Femur (tissue), 1 donor: Measurements from ENCODE around the gene ASF1A.

Experiments used
- DNase-seq: peaks from one replicate; pipeline ENCODE4 v3.0.0-alpha.2; 2017

ASF1A gene

DNA sequence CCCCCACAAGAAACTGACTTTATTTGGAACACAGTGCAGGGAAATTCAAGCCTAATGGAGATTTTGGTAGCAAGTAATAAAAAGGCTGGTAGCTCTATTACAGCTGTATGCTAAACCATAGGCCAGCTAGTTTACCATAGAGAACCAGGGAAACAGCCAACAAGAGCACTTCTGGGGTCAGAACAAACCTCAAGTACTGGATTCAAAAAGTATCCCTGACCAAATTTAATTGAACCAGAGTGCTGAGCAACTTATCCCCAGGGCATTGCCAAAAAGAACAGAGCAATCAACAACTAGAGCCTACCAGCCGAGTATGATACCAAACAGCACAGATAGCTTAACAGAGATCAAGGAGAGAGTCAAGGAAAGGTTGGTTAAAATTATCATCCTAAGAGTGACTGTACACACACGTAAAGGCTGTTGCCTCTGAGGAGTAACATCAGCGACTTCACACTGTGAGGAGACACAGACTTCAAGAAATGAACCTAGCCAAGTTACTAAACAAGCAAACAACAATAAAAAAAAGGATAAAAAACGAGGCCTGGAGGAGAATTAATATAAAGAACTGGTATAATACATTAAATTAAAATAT is 11.5 kb upstream of the ASF1A start:
- no peak for DNase-seq

DNA sequence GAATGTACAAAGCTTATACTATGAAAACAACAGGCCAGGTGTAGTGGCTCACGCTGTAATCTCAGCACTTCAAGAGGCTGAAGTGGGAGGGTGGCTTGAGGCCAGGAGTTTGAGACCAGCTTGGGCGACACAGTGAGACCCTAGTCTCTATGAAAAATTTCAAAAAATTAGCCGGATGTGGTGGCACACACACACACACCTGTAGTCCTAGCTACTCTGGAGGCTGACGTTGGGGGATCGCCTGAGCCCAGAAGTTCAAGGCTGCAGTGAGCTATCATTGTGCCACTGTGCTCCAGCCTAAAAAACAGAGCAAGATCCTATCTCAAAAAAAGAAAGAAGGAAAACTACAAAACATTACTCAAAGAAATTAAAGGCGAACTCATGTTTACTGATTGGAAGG is 7.3 kb upstream of the ASF1A start:
- no peak for DNase-seq

DNA sequence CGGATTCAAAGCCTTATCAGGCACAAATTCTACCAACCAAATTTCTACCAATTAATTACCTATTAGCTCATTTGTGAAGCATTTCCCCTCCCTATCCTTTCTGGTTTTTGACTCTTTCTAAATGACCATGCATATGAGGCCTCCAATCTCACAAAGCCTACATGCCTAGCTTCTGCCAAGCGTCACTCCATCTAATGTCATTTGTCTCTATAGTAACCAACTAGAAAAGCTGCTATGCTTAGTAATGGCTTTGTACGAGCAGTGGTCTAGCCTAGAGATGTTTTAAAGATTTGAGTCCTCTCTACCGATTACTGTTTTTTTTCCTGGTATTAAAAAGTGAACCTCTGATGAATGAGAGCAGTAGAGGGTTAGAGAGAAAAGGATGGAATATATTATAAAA is 4.8 kb upstream of the ASF1A start:
- DNase-seq, result no peak

DNA sequence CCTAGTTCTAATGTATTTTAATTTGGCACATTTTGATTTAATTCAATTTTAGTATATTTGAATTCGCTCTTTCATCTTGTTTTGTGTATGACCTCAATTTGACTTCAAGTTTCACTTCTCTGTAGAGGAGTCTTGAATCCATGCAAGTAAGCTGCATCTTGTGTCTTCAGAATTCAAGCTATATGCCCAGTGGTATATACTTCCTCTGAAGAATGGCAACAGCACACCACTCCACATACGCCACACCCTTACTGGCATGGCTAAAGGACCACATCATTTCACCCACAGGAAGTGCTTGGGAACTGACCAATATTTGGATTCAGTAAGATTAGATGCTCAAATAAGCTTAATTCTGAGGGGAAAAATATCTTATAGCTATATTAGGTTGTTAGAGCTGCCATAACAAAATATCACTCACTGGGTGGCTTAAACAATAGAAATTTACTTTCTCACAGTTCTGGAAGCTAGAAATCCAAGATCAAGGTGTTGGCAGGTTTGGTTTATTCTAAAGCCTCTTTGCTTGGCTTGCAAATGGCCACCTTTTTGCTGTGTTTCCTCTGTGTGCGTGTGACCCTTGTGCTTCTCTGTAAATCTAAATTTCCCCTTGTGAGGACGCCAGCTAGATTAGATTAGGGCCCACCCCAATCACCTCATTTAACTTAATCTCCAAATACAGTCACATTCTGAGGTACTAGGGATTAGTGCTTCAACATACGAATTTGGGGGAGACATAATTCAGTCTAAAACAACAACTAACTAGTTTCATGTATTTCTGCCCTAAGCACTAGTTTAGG is 2.8 kb upstream of the ASF1A start:
- DNase-seq, result no peak

DNA sequence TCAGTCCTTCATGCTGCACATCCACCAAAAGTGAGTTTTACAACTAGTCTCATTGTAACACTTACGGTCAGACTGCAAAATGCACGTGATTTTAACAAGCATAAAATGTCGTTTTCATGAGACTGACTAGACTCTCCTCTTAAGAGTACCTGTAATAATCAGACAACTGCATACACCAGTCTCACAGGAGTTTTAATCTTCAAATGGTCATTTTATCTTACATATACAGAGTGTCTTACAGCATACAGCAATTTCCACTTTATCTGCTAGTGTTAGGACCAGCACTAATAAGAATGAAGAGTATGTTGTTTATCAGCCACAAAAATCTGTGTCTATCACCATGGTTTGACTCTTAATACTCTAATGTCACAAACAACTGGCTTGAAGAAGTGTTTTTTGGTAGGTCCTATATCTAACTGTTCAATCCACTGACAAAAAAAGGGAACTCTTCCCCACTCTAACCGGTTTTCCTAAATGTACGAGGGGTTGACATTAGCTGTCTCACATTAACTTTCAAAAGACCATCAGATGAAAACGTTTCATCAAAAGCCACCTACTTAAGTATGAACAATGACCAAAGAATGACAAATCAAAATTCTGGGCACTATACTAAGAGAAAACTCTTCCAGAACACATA is 1.5 kb upstream of the ASF1A start:
- no peak for DNase-seq

DNA sequence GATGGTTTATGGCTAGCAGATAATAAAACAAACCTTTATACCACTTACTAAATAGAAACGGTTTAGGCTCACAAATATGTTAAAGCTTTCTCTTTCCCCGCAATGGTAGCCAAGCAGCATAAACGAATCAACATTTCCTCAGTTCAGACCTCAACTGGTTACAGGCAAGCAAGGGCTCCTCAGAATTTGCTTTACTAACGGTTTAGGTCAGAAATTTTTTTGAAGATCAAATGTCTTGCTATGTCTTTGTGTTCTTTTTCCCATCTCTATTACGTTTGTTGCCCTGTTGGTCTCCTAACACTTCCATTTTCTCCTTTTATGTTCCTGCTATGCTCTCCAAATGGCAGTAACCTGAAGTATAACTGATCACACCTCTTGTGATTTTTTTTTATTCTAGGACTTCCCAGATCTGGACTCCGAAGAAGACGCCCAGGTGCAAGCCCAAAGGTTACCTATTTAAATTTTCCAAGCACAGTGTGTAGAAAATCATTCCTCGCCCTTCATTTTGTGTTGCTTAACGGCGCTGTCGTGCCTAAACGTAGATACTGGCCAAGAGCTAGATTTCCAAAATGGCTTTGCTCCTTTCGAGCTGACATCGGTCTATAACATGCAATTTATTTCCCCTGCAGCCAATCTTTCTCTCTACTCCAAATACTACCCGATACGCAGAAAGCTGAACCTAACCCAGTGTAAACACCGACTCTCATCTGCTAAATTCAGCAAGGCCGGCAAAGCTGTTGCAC is 717 bp upstream of the ASF1A start:
- peak; percentile 73 for DNase-seq

DNA sequence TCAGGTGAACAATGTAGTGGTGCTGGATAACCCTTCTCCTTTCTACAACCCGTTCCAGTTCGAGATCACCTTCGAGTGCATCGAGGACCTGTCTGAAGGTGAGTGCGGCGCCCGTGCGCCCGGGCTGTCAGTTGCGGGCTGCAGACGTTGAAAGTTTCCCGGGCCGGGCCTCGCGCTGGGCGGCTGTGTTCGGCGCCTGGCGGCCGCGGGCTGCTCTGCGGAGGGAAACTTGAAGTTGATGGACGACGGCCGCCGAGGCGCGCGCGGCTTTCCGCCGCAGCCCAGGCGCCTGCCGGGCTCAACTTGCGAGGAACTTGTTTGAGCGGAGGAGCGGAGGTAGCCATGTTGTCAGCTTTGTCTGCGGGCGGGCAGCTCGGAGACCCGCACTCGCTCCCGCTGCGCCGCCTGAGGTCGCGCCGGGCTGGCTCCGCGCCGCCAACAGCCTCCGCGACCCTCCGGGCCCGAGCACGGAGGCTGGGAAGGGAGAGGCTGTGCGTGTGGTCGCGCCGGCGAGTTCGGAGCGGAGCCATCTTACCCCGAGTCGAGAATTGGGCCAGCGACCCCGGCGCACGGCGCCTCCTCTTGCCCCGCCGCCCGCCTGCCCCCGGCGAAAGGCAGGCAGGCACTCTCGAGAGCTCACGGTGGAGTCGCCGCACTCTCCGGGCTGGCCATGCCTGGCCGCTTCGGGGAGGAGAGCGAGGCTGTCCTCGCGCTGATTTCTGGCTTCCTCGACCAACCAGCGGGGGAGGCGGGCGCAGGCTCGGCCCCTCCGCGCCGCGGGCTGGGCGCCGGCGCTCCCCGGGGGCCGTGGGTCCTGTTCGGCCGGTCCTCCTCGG is 691 bp downstream of the ASF1A start:
- peak; percentile 75 for DNase-seq

DNA sequence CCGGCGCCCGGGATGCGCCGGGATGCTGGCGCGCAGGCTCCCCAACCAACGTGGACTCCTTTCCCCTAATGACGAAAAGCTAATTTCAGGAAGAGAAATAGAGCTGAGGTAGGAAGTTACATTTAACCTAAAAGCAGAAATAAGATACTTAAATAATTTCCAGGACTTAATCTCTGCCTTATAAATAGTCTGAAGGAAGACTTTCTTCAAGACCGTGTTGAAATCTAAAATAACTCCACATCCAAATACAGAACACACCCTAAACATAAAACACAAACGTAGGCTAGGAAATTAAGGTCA is 1.3 kb downstream of the ASF1A start:
- no peak for DNase-seq

DNA sequence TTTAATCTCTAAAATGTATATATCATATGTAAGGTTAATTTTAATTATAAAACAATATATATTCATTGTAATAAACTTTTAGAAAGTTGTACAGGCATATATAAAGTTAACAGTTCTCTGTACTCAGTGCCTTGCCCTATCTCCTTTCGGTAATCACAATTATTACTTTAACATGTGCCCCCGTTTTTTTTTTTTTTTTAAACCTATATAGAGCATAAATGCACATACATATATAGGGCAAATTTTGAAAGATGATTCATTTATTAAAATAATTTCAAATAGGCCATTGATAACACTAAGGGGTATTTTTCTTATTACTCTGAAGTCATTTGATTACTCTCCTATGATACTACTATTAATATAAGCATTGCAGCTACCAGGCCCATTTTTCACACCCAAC is 1.9 kb downstream of the ASF1A start:
- DNase-seq, result no peak

DNA sequence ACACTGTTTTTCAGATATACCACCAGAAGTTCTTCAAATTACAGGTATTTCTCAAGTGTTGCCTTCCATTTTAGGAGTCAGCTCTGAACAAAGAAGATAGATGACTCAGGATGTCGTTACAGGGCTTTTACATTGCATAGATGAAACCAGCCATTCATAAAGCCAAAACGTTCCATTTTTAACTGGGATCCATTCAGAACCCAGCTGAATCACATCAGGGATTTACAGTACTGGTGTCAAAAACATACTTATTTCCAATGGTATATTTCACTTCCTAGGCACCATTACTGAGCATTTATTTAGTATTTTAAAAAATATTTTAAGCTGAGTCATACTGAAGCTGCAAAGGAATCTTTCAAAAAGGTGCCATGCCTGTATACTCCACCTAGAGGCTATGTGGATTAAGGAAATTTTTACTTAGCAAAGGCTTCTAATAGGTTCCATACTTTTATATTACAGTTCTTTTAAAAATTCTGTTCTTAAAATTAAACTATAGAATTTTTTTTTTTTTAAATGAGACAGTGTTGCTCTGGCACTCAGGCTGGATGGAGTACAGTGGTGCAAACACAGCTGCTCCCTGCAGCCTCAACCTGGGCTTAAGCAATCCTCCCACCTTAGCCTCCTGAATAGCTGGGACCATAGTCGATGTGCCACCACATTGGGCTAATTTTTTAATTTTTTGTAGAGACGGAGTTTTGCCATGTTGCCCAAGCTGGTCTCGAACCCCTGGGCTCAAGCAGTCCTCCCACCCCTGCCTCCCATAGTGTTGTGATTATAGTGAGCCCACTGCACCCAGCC is 2.6 kb downstream of the ASF1A start:
- no peak for DNase-seq

DNA sequence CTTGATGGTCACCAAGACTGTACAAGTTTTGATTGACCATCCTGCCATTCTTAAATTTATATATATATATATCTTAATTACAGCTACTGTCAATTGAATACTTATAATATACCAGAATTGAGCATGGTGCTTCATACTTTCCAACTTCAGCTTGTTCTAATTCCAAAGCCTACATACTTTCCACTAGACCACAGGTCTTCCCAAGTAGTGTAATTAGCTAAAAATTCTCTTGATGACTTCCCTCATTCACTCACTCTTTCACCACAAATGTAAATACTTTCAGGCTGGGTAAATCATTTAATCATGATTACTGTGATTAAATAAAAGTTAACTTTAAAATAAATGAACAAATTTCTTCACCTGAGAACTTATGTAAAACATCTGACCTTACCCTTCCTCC is 3.4 kb downstream of the ASF1A start:
- DNase-seq, result no peak

DNA sequence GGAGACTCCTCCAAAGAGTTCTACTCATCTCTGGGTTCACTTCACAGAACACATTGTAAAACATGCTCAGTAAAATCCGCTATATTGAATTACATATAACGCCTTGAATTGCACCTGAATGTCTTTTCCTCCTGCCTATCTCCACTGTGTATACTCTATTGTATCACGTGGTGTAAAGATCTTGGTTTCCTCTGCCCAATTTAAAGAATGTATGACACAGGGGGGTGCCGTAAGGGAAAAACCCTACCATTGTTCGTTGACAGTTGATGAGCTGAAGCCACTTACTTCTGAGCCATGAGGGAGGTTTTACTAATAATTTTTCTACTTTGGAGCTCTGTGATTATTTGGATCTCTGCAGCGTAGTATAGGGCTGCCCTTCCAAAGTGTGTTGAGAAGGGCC is 6.0 kb downstream of the ASF1A start:
- no peak for DNase-seq

DNA sequence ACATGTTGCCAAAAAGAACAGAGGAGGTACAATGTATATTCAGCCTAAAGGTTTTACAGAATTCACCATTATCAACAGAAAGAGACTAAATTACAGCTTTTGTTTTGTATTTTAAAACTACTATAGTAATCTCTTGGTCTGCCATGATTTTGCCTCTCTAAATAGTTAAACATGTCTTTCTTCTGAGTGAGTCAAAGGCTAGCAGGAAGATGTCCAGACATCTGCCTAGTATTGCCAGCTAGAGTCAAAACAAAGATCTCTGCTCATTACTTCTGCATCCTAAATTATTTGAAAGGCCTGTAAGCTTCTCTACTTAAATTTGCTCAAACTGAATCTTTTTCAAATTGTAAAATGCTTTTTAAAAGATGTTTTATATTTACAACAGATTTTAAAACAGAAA is 8.8 kb downstream of the ASF1A start:
- DNase-seq, result no peak

DNA sequence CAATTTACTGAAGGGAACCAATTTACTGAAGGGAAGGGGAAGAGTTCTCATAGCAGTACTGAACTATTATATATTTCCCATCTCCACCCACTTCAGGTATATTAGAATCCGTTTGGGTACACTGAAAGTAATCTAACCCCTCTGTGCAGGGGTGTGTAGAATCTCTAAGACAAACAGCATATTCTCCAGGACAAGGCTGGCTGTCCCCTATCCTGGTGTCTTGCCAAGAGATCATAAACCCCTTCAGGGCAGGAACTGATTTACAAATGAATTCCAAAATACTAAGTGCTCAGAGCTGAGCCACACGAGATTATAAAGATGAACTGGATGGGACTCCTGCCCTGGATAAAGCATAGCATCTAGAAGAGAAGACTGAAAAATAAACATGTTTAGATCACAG is 9.2 kb downstream of the ASF1A start:
- DNase-seq, result no peak

DNA sequence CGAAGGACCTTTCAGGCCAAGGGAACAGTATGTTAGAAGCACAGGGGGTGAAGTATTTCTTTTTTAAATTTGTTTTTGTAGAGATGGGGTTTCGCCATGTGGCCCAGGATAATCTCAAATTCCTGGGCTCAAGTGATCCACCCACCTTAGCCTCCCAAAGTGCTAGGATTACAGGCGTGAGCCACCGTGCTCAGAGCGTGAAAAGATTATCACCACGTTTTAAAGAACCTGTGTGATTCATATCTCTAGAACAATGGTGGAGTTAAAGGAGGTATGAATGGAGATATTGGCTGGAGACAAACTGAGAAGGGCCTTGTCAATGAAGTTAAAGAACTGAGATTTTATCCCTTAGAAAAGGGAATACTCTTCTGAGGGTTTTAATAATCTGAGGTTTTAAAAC is 9.7 kb downstream of the ASF1A start:
- no peak for DNase-seq

DNA sequence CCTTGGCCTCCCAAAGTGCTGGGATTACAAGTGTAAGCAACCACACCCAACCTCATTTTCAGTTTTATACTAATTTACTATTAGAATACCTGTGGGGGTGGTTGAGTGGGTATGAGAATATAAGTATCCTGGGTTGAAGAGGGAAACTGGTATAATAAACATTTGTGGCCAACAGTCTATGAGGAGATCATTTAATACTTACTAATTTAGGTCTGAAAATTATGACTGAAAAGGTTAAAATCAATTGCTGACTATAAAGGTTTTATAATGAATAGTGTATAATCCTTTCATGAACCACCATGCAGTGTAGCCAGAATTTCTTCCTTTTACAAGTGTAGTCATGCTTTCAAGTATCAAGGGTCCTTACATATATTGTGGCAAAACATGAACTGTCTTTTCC is 11.1 kb downstream of the ASF1A start:
- DNase-seq, result no peak

DNA sequence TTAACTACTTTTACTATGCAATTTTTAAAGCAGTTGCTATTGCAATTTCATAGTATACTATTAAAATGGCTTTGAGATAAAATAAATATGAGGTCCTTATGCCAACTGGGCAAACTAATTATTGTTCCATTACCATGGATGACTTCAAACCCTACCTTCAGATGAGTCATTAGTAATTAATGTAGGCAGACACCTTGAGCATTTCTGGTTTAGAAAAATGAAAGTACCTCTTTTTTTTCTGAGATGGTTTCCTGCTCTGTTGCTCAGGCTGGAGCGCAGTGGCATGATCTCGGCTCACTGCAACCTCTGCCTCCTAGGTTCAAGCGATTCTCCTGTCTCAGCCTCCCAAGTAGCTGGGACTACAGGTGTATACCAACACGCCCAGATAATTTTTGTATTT is 11.9 kb downstream of the ASF1A start:
- DNase-seq, result no peak

DNA sequence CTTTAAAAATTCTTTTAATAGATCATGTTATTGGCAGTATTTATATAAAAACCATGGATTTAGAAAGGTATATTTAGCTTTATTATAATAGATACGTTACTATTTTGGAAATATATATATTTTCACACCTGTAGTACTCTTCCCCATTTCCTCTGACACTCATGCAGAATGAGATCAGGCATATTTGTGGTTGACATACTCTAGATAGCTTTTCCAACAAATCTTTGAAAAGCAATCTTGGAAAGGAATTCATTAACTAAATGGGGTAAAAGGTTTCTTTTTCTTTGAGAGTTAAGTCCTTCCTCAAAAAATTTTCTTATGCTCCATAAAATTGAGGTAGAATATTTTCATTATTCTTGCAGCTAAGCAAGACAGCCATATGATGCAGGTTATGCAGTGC is 14.5 kb downstream of the ASF1A start:
- no peak for DNase-seq

DNA sequence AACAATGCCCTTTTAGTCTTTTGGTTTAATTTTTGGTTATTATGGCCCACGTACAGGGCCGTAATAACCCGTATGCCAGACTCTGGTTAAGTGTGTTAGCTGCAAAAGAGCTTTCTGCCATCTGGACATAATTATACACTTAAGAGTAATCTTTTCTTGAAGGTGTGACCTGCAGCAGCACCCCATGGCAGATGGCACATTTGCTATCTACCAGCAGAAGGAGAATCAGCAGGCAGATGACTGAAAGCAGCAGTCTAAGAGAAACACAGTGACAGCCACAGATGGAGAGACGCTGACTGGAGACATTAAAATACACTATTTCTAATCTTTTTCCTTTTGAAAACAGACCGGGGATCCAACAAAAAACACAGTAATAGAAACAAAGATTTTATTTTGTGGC is 18.7 kb downstream of the ASF1A start:
- DNase-seq, result no peak

DNA sequence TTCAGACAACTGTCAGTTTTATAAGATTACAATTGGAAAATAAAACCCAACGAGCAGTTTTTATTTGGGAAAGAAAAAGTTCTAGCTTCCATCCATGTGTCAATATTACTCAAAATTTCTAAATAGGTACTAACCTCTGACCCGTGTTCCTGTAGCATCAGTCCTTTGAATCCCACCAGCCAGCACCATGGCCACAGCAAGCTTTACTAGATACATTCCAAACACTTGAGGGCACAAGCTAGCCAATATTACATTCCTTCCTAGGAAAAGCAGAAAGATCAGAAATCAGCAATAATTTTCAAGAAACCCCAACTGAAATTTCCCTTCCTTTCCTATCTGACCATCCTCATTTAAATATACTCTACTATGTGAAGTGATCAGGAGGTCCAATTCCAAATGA is 19.2 kb downstream of the ASF1A start:
- DNase-seq, result no peak

DNA sequence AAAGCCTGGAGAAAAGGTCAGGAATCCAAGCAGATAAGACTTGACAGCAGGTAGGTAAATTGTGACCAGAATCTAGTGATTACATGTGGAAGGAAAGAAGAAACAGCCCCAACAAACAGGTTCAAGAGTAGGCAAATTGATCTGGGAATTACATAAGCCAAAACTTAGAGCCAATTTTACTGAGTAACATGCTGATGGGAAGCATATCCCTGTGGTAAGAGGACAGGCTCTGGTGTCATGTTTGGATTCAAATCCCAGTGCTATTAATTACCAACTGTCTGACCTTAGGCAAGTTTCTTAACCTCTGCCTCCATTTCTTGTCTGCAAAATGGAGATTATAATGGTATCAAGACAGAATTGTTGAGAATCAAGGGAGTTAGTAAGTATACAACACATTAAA is 20.6 kb downstream of the ASF1A start:
- no peak for DNase-seq
